GM12878 (cell line): ENCODE measurements around the gene CYP46A1. TPM values are rescaled to one million over a fixed set of nuclear protein-coding genes. Genes with fewer than 3 reads are reported as not detected.

Experiments used
- ATAC-seq: fragments of 200-7000 bp; cut with Tn5 transposase; 3 replicates; pipeline ENCODE4 v1.9.1; 2020; ENCODE audit warnings: mild to moderate bottlenecking, moderate library complexity
- BruUV-seq: library from RNA; stranded (reverse); fragments of 400-500 nt; replicated peaks from 2 replicates; lab custom pipeline; 2021; lab: Mats Ljungman, UMichigan
- CTCF ChIA-PET: fragments of 300-600 bp; sonication (Branson Sonifier 250); formaldehyde crosslinking; extraction: SDS; loops from one replicate; lab custom pipeline; 2021; ENCODE audit warnings: inconsistent platforms; lab: Yijun Ruan, JAX
- POLR2A ChIA-PET: fragments of 350-600 bp; formaldehyde crosslinking; extraction: SDS; loops from one replicate; lab custom pipeline; 2021; ENCODE audit warnings: inconsistent platforms; lab: Charles Lee
- RAD21 ChIA-PET: fragments of 300-600 bp; sonication (Branson Sonifier 250); formaldehyde crosslinking; loops from one replicate; lab custom pipeline; 2023; ENCODE audit warnings: antibody characterized with exemption; ENCODE audit not compliant: unreplicated experiment; lab: Charles Lee
- SMC1A ChIA-PET: fragments of 300-600 bp; sonication (Branson Sonifier 250); formaldehyde crosslinking; loops from one replicate; lab custom pipeline; 2023; ENCODE audit not compliant: unreplicated experiment, uncharacterized antibody; lab: Charles Lee
- DNase-seq: peaks from one replicate; pipeline ENCODE4 v3.0.0-alpha.2; 2011; ENCODE audit warnings: low read depth, low spot score
- FAIRE-seq: peaks from 3 replicates; lab custom pipeline; 2011; peaks lifted over from hg19 to GRCh38; lab: Jason Lieb, UNC
- H2AFZ ChIP-seq: 2 replicates; pipeline ENCODE4 v1.6.0; 2011; ENCODE audit warnings: low read depth, low read length, control low read depth; ENCODE audit not compliant: control insufficient read depth
- H3K27ac ChIP-seq: 2 replicates; pipeline ENCODE4 v1.5.1; 2011; ENCODE audit warnings: control low read depth; ENCODE audit not compliant: control insufficient read depth, insufficient read depth
- H3K27me3 ChIP-seq, 2 experiments: replicated peaks in 1 of 2; 2 replicates each; pipeline versions ENCODE4 v1.6.0 to v1.6.1; 2011; ENCODE audit warnings: low read length in 1 of 2; ENCODE audit not compliant: control insufficient read depth in 2 of 2, insufficient read depth in 2 of 2
- H3K36me3 ChIP-seq, 2 experiments: 2 replicates each; pipeline ENCODE4 v1.5.1; 2011; ENCODE audit warnings: low read length in 1 of 2; ENCODE audit not compliant: control insufficient read depth in 2 of 2, insufficient read depth in 2 of 2
- H3K4me1 ChIP-seq: 2 replicates; pipeline ENCODE4 v1.6.1; 2011; ENCODE audit warnings: mild to moderate bottlenecking, low read length, moderate library complexity, mixed read lengths; ENCODE audit not compliant: control insufficient read depth, insufficient read depth
- H3K4me2 ChIP-seq: 2 replicates; pipeline ENCODE4 v1.6.0; 2011; ENCODE audit warnings: control low read depth; ENCODE audit not compliant: control insufficient read depth, insufficient read depth
- H3K4me3 ChIP-seq: fragments of 200-600 bp; sonication (generic); 2 replicates; pipeline ENCODE4 v1.5.1; 2016
- H3K79me2 ChIP-seq: 2 replicates; pipeline ENCODE4 v1.6.0; 2011; ENCODE audit warnings: low read length; ENCODE audit not compliant: control insufficient read depth, insufficient read depth
- H3K9ac ChIP-seq: 2 replicates; pipeline ENCODE4 v1.8.0; 2011; ENCODE audit warnings: low read length, control low read depth, mixed read lengths; ENCODE audit not compliant: control insufficient read depth, insufficient read depth
- H3K9me3 ChIP-seq: replicated peaks from 3 replicates; pipeline ENCODE4 v1.5.1; 2011; ENCODE audit warnings: mild to moderate bottlenecking, low read length; ENCODE audit not compliant: control insufficient read depth, insufficient read depth
- H4K20me1 ChIP-seq: 2 replicates; pipeline ENCODE4 v1.6.0; 2011; ENCODE audit not compliant: control insufficient read depth, insufficient read depth
- BHLHE40 ChIP-seq, 2 experiments: fragments of 450-650 bp in 1 of 2; IDR thresholded peaks; 2 replicates each; pipeline ENCODE4 v1.6.1; 2011 to 2017; ENCODE audit warnings: low read depth in 2 of 2, borderline replicate concordance in 1 of 2, improper control_type of control experiment in 1 of 2, low read length in 1 of 2, mild to moderate bottlenecking in 1 of 2
- JUNB ChIP-seq: IDR thresholded peaks from 2 replicates; pipeline ENCODE4 v1.6.1; 2016; ENCODE audit warnings: antibody characterized with exemption, mild to moderate bottlenecking
- KAT2A ChIP-seq: conservative IDR thresholded peaks from 2 replicates; pipeline ENCODE4 v1.6.1; 2011; ENCODE audit warnings: low read depth, low read length; ENCODE audit not compliant: control insufficient read depth
- MEF2B ChIP-seq: fragments of 450-650 bp; IDR thresholded peaks from 2 replicates; pipeline ENCODE4 v1.6.1; 2018; ENCODE audit warnings: mild to moderate bottlenecking, moderate library complexity; ENCODE audit not compliant: partially characterized antibody, poor library complexity, severe bottlenecking
- MTA2 ChIP-seq: fragments of 450-650 bp; IDR thresholded peaks from 2 replicates; pipeline ENCODE4 v1.6.1; 2016; ENCODE audit warnings: low read depth, mild to moderate bottlenecking, moderate library complexity
- MYC ChIP-seq: IDR thresholded peaks from 2 replicates; pipeline ENCODE4 v1.6.1; 2011; ENCODE audit warnings: mild to moderate bottlenecking, low read length, moderate library complexity, inconsistent platforms; ENCODE audit not compliant: insufficient read depth, insufficient replicate concordance, insufficient read length, severe bottlenecking
- NFYA ChIP-seq: IDR thresholded peaks from 2 replicates; pipeline ENCODE4 v1.6.1; 2011; ENCODE audit warnings: low read depth, mild to moderate bottlenecking, low read length, improper control_type of control experiment, borderline replicate concordance
- NRF1 ChIP-seq: conservative IDR thresholded peaks from 2 replicates; pipeline ENCODE4 v1.6.1; 2011; ENCODE audit warnings: mild to moderate bottlenecking, low read depth, low read length, improper control_type of control experiment
- SMARCA5 ChIP-seq: fragments of 450-650 bp; IDR thresholded peaks from 2 replicates; pipeline ENCODE4 v1.6.1; 2017; ENCODE audit warnings: mild to moderate bottlenecking
- SPI1 ChIP-seq: IDR thresholded peaks from 2 replicates; pipeline ENCODE4 v1.6.1; 2011; ENCODE audit warnings: low read depth, mild to moderate bottlenecking, low read length, moderate library complexity, borderline replicate concordance; ENCODE audit not compliant: insufficient read depth
- SRF ChIP-seq, 2 experiments: IDR thresholded peaks; 2 replicates each; pipeline ENCODE4 v1.6.1; 2011; ENCODE audit warnings: low read depth in 2 of 2, low read length in 2 of 2, mild to moderate bottlenecking in 1 of 2, moderate library complexity in 1 of 2
- STAT1 ChIP-seq: fragments of 450-650 bp; conservative IDR thresholded peaks from 2 replicates; pipeline ENCODE4 v1.6.1; 2014; ENCODE audit warnings: antibody characterized with exemption, mild to moderate bottlenecking
- WGBS: methylation state at CpG from one replicate; pipeline ENCODE4 v1.1.6; 2016; ENCODE audit warnings: low lambda C conversion rate; ENCODE audit not compliant: insufficient replicate concordance, insufficient coverage; ENCODE audit errors: missing lambda C conversion rate; 5-methylcytosine and 5-hydroxymethylcytosine counted together
- in situ Hi-C: fragments of 300-500 bp; cut with MboI; formaldehyde crosslinking; loops from 9 replicates; pipeline ENCODE4 v1.14.3; 2018; ENCODE audit warnings: mixed read lengths
- intact Hi-C: fragments of 100-400 bp; cut with micrococcal nuclease; formaldehyde crosslinking; loops from one replicate; pipeline ENCODE4 v1.14.2; 2022; ENCODE audit not compliant: unreplicated experiment
- polyA plus RNA-seq, 11 experiments: library from polyadenylated mRNA; depleted of rRNA in 4 of 11; unstranded in 6 of 11; stranded (reverse) in 5 of 11; fragments of >200 nt; fragmentation: Nextera tagmentation in 4 of 11; fragmentation: Illumina TruSeq in 1 of 11; extraction: Ambion mirVana in 4 of 11; extraction: Trizol in 1 of 11; gene quantifications; 1 replicate in 1 of 11; 2 replicates in 10 of 11; pipeline versions ENCODE4 v1.2.1 to v1.2.3, GENCODE V29; 2011 to 2016; ENCODE audit warnings: inconsistent platforms in 2 of 11, missing spikeins in 2 of 11, low read depth in 1 of 11
- total RNA-seq, 4 experiments: library from RNA; depleted of rRNA in 3 of 4; stranded (reverse); fragments of >200 nt in 3 of 4; fragmentation: Illumina TruSeq in 1 of 4; extraction: Trizol in 1 of 4; gene quantifications; 2 replicates each; pipeline versions ENCODE4 v1.2.1 to v1.2.3, GENCODE V29; 2013 to 2021
- TF ChIP-seq, protein P1 (sequence below): fragments of 450-650 bp; IDR thresholded peaks from 2 replicates; pipeline ENCODE4 v1.6.1; 2017; ENCODE audit warnings: low read depth, mild to moderate bottlenecking, moderate library complexity

The CYP46A1 gene
- total and polyA plus RNA-seq, 10 of the 15 experiments (the other 5 are each of a cell fraction or from before 2014, with no cell fraction given) = 0.04 to 0.11 TPM; not detected in 8

DNA sequence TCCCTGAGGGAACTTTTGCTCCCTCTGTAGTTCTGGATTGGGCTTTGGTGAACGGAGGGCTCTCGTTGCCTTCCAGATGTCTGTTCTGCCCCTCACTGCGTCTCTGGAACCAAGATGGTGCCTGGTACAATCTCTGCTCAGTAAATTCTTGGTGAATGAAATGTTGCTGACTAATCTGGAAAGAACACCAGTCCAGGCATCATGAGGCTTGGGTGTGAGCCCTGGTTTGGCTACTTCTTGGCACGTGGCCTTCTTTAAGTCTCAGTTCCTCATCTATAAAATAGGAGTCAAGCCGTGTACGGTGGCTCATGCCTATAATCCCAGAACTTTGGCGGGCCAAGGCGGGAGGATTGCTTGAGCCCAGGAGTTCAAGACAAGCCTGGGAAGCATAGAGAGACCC lies 34.9 kb upstream of the CYP46A1 start:
- no TSS peak for BruUV-seq
- RAD21 ChIA-PET = no interaction called here
- in situ Hi-C loops = no loop called here

More for the DNA sequence above, 34.9 kb upstream of the CYP46A1 start:
- WGBS = 38% methylated on average over 8 of the region's 8 CpGs
- intact Hi-C loops = no loop called here
- no peak for FAIRE-seq
- H3K9me3 ChIP-seq = no peaks in the 10 kb centered on the region; the same call in 2 of the 3 replicates
- no peak overlapping the region for H3K27ac ChIP-seq
- H3K79me2 ChIP-seq = no peaks in the 10 kb centered on the region
- H4K20me1 ChIP-seq = no peaks in the 10 kb centered on the region
- POLR2A ChIA-PET = no interaction called here
- no peak overlapping the region for H2AFZ ChIP-seq
- H3K4me3 ChIP-seq = no peak overlapping the region
- no peaks in the 10 kb centered on the region; a peak in 1 of 4 replicates for H3K27me3 ChIP-seq
- CTCF ChIA-PET = no interaction called here
- H3K4me1 ChIP-seq = no peaks in the 10 kb centered on the region
- TF ChIP-seq SPI1 = peak; percentile 66; the same call in 1 of the 2 replicates
- no peak for TF ChIP-seq SMARCA5
- TF ChIP-seq KAT2A = no peak
- no peak for TF ChIP-seq MYC
- no peak for TF ChIP-seq MTA2
- TF ChIP-seq, protein P1, sequence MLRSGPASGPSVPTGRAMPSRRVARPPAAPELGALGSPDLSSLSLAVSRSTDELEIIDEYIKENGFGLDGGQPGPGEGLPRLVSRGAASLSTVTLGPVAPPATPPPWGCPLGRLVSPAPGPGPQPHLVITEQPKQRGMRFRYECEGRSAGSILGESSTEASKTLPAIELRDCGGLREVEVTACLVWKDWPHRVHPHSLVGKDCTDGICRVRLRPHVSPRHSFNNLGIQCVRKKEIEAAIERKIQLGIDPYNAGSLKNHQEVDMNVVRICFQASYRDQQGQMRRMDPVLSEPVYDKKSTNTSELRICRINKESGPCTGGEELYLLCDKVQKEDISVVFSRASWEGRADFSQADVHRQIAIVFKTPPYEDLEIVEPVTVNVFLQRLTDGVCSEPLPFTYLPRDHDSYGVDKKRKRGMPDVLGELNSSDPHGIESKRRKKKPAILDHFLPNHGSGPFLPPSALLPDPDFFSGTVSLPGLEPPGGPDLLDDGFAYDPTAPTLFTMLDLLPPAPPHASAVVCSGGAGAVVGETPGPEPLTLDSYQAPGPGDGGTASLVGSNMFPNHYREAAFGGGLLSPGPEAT = no peak
- TF ChIP-seq BHLHE40 (IDR thresholded peaks at IDR 0.05; ENCODE audit: borderline replicate concordance in 1 of 2, low read depth in 2 of 2, low read length in 1 of 2) = peak in 1 of 2 experiments; percentile 33; a peak in 1 of 4 replicates
- no peak for TF ChIP-seq NRF1
- no peak for TF ChIP-seq NFYA
- no peak for TF ChIP-seq JUNB
- TF ChIP-seq STAT1 = no peak
- no peak for TF ChIP-seq SRF (IDR thresholded peaks at IDR 0.05; ENCODE audit: low read depth in 2 of 2, low read length in 2 of 2)
- TF ChIP-seq MEF2B = no peak
- TF ChIP-seq, all 136 proteins: peak for 2
- Histone ChIP-seq H3K4me2 (no peak overlapping the region), H3K9ac (no peak overlapping the region), H3K36me3 (no peaks in the 10 kb centered on the region)
- ATAC-seq (peak; percentile 59), DNase-seq (no peak)
- SMC1A ChIA-PET = no interaction called here
